GM21367 (cell line): Measurements from ENCODE around the gene CREG1.
"Not testable (repeated sequence)": the region's sequence is repeated elsewhere in the genome, so short reads cannot be mapped to it uniquely, and the experiment has no call there.

Experiments used
- ATAC-seq: cut with Tn5 transposase; IDR thresholded peaks from one replicate; pipeline ENCODE4 v1.9.1; 2021; ENCODE audit not compliant: unreplicated experiment

The CREG1 gene

DNA sequence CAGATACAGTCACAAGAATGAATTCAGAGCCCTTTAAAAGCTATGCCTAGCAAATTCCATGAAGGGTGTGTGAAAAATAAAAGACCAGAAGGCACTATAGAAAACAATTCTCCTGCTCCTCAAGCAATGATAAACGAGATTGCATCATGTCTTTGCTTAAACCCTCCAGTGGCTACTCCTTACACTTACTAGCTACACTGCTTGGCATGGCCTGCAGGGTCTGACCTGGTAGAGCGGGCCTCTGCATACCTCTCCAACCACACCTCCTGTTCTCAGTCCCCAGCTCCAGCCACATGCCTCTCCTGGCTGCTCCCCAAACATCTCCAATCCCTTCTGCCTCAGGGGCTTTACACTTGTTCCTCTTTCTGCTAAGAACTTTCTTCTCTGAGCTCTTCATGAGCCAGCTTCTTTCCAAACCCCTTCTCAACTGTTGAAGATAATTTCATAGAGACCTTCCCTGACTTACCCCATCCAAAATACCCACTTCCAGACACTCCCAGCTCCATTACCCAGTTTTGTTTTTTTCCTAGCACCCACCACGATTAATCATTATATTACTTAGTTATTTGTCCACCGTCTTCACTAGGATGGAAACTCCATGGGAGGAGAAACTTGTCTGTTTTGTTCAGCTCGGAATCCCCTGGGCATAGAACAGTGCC lies 11.2 kb upstream of the CREG1 start:
- no peak for ATAC-seq

- no peak for ATAC-seq
Observed at GRCh38 chr1:167563579-167564246, 10.2 kb upstream of the CREG1 start.

- no peak for ATAC-seq
Observed at GRCh38 chr1:167562702-167563101, 9.1 kb upstream of the CREG1 start.

DNA sequence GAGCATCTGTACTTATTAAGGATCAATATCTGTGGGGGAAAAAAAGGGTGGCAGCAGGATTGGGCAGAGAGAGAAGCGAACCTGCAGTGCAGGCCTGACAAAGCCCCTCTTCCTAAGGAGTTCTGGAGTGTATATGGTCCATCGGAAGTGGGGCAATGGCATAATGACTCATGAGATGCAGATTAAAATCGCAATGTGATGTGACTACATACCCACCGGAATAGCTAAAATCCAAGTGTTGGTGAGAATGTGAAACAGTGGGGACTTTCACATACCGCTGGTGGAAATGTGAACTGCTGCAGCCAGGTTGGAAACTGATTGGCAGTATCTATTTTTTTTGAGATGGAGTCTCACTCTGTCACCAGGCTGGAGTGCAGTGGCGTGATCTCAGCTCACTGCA lies 8.2 kb upstream of the CREG1 start:
- no peak for ATAC-seq

DNA sequence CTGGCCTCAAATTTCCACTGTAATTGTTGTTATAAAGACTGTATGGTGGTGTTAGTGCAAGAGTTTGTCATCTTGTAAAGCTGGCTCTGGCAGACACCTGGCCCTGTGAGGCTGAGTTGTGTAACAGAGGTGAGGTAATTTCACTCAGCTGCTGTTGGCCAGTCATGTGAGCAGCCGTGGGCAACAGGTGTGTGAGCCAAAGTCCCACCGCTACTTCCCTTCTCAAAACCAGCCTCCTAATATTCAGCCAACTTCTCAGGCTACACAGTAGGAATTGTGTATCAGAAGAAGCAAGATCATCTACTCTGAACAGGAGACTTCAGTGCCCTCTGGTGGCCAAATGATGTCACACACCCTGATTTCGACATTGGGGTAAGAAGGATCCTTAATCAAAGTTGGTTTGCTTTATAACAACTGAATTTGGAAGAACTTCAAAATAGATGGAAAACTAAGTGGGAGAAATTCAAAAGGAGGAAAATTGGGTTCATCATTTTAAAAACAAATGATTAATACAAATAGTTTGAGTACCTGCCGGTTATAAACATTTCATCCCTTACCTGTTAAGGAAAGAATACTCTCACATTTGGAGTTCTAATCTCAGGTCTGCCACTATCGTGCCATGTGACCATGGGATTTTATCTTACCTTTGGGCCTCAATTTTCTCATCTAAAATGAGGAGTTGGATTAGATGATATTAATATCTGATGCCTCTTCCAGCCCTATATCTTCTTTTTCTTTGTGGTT lies 2.6 kb upstream of the CREG1 start:
- ATAC-seq: no peak

- ATAC-seq: not testable (repeated sequence)
Observed at GRCh38 chr1:167555072-167555471, 1.5 kb upstream of the CREG1 start.

GRCh38 chr1:167554028-167554779 lies 642 bp upstream of the CREG1 start:
- no peak for ATAC-seq

- ATAC-seq: no peak
Observed at GRCh38 chr1:167551362-167551761, 2.2 kb downstream of the CREG1 start.

GRCh38 chr1:167548059-167548932 lies 5.3 kb downstream of the CREG1 start:
- no peak for ATAC-seq

GRCh38 chr1:167546935-167547334 lies 6.6 kb downstream of the CREG1 start:
- ATAC-seq: no peak

GRCh38 chr1:167545349-167545748 lies 8.2 kb downstream of the CREG1 start:
- no peak for ATAC-seq

DNA sequence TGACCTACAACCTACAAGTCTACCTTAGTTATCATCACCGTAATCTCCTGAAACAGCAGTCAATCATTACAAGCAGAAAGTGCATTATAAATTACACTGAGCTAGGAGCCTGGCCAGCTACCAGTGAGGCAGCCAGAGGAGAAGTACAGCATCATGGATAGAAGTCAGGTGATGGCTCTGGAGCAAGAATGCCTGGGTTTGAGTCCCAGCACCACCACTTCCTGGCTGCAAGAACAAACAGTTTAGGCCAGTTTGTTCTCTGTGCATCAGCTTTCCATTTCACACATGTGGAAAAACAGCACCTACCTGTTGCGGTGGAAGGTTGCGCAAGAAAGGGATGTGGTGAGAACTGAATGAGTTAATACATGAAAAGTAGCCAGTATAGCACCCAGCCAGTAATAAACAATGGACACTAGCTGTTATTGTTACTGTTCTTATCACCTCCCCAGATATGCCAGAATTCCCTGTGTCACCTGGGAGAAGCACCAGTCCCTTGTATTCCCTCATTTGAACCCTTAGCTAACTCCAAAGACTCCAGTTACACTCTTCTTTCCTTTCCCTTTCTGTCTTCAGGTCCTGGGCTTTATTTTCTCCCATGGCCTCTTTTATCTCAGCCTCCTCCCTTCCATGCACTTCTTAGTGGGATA lies 9.0 kb downstream of the CREG1 start:
- no peak for ATAC-seq

- ATAC-seq: no peak
Observed at GRCh38 chr1:167543199-167543990, 10.2 kb downstream of the CREG1 start.

GRCh38 chr1:167542109-167543032 lies 11.2 kb downstream of the CREG1 start:
- ATAC-seq: no peak

- no peak for ATAC-seq
Observed at GRCh38 chr1:167541610-167542009, 12.0 kb downstream of the CREG1 start.

DNA sequence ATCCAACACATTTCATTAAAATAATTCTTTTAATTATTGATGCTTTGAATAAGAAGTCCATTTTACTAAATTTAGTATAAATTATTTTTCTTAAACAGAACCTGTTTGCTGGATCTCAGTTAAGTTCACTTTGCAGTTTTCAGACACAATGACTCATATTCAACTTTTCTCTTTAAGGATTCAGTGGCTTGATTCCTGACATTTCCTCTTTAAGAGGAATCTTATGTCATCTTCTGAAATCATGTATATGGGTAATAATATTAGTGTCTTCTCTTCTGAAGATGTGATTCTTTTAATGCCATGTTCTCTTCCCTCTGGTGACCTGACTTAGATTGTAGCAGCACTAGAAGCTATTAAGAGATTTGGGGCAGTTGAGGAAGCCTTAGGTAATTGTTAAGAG lies 12.6 kb downstream of the CREG1 start:
- ATAC-seq: no peak

DNA sequence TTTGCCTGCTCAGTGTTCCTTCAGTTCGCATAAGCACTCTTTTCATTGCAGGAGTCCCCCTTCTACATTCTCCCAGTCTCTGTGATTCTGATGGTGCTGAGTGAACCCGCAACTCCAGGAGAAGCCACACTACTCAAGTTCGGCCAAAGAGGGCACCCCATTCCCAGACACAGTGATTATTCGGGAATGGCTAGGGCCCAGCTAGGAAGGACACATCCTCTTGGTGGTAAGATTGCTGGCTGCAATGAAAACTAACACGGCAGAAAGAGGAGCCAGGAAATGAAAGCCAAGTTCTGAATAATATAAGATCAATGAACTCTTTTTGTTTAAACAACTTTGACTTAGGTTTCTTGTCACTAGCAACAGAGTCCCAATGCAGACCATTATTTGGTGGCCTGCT lies 14.9 kb downstream of the CREG1 start:
- no peak for ATAC-seq

GRCh38 chr1:167533851-167534300 lies 19.7 kb downstream of the CREG1 start:
- no peak for ATAC-seq
